Tibial artery (tissue), 4 donors: ENCODE data around the gene TBK1.

ENCODE experiments used
- DNase-seq, 2 donors: peaks; one replicate each; pipeline ENCODE4 v3.0.0-alpha.2; 2019
- H3K27ac ChIP-seq, 2 donors: fragments of 200-600 bp; sonication (generic) in 1 of 2; 1 replicate in 1 of 2; 2 replicates in 1 of 2; pipeline ENCODE4 v1.5.1; 2018 to 2019; ENCODE audit warnings: mild to moderate bottlenecking in 1 of 2
- H3K27me3 ChIP-seq, 2 donors: fragments of 200-600 bp; sonication (generic) in 1 of 2; one replicate each; pipeline versions ENCODE4 v1.5.1 to v1.6.0; 2016 to 2019
- H3K36me3 ChIP-seq, 3 donors: fragments of 200-600 bp; sonication (generic) in 2 of 3; one replicate each; pipeline ENCODE4 v1.5.1; 2016 to 2019; ENCODE audit warnings: mild to moderate bottlenecking in 2 of 3
- H3K4me1 ChIP-seq, 4 donors: fragments of 200-600 bp; sonication (generic) in 2 of 4; 1 replicate in 3 of 4; 2 replicates in 1 of 4; pipeline ENCODE4 v1.5.1; 2016 to 2019
- H3K4me3 ChIP-seq, 2 donors: fragments of 200-600 bp; sonication (generic) in 1 of 2; 1 replicate in 1 of 2; 2 replicates in 1 of 2; pipeline ENCODE4 v1.5.1; 2018 to 2019; ENCODE audit warnings: mild to moderate bottlenecking in 2 of 2
- H3K9me3 ChIP-seq, 3 donors: fragments of 200-600 bp; sonication (generic) in 1 of 3; one replicate each; pipeline ENCODE4 v1.5.1; 2016 to 2019
- CTCF ChIP-seq, 2 experiments: fragments of 200-600 bp in 1 of 2; fragments of 450-650 bp in 1 of 2; IDR thresholded peaks; one replicate each; pipeline ENCODE4 v1.5.1; 2017 to 2019; ENCODE audit warnings: antibody characterized with exemption in 2 of 2, mild to moderate bottlenecking in 1 of 2, moderate library complexity in 1 of 2
- intact Hi-C: fragments of 100-400 bp; cut with DNase I; formaldehyde crosslinking; loops from one replicate; pipeline ENCODE4 v1.15.0; 2023; ENCODE audit warnings: low total_unique reads

TBK1 gene

DNA sequence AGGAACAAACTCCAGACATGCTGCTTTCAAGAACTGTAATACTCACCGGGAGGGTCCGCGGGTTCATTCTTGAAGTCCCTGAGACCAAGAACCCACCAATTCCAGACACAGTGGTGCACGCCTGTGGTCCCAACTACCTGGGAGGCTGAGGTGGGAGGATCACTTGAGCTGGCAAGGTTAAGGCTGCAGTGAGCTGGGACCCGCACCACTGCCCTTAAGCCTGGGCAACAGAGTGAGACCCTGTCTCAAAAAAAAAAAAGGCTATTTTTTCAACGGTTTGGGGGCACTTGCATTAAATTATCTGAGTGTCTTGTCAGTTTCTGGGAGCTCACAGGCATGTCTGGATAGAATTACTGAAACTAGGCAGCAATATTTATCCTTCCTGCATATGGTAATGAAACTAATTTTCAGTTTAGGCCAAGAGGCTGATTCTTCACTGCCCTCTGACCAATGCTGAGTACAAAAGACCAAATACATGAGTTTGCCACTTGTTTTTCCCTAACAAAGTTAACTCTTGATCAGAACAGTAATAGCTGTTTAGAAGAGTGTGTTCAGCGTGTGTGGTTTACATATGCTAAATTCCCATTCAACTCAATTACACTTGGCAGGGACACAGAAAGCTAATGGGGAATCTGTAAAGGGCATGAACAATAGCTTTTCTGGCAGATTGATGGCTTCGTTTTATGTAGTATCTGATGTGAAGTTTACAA lies 92.6 kb downstream of the TBK1 start:
- no peak for DNase-seq
- H3K27ac ChIP-seq = no peak overlapping the region
- no peaks in the 10 kb centered on the region for H3K9me3 ChIP-seq
- no peak overlapping the region for H3K4me3 ChIP-seq
- intact Hi-C loops = no loop called here
- TF ChIP-seq CTCF (IDR thresholded peaks at IDR 0.05) = no peak
- no peaks in the 10 kb centered on the region for H3K36me3 ChIP-seq
- H3K27me3 ChIP-seq = no peaks in the 10 kb centered on the region
- no peaks in the 10 kb centered on the region for H3K4me1 ChIP-seq

DNA sequence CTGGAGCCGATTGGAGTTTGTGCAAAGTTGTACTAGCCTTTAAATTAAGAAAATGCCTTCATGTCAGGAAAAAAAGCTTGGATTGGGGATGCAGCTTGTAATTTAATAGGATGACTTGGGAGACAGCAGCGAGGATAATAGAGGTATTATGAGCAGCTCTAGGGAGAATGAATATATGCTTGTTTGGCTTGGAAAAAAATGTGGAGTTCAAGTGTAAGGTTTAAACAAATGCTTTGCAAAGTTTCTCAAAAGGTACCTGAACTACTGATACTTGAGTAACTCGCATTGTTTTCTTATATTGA lies 93.1 kb downstream of the TBK1 start:
- no peak for DNase-seq
- intact Hi-C loops = no loop called here
- H3K36me3 ChIP-seq = no peaks in the 10 kb centered on the region
- H3K9me3 ChIP-seq = no peaks in the 10 kb centered on the region
- H3K4me3 ChIP-seq = no peak overlapping the region
- H3K4me1 ChIP-seq = peaks cover 0 to 2% (median 0%) of the 10 kb centered on the region in 4 donors
- no peaks in the 10 kb centered on the region for H3K27me3 ChIP-seq
- no peak for TF ChIP-seq CTCF (IDR thresholded peaks at IDR 0.05)
- H3K27ac ChIP-seq = no peak overlapping the region

DNA sequence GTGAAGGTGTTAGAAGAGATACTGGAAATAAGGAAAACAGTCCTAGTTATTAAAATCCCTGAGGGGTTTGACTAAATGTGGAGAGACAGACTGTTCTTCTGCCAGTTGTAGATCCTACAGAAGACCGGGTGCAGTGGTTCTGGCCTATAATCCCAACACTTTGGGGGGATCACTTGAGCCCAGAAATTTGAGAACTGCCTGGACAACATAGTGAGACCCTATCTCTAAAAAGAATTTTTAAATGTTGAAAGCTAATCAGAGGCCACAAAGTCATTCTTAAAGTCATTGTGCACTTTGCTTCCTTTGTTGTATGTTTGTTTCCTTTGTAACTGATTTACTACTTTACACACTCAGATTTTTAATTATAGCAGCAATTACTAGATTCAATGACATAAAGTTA lies 97.2 kb downstream of the TBK1 start:
- peaks cover 0 to 2% (median 0%) of the 10 kb centered on the region in 4 donors for H3K4me1 ChIP-seq
- H3K27me3 ChIP-seq = no peaks in the 10 kb centered on the region
- no peaks in the 10 kb centered on the region for H3K9me3 ChIP-seq
- no peak overlapping the region for H3K4me3 ChIP-seq
- intact Hi-C loops = no loop called here
- DNase-seq = no peak
- no peak overlapping the region for H3K27ac ChIP-seq
- no peak for TF ChIP-seq CTCF (IDR thresholded peaks at IDR 0.05)
- H3K36me3 ChIP-seq = no peaks in the 10 kb centered on the region

- no peak for TF ChIP-seq CTCF (IDR thresholded peaks at IDR 0.05)
Observed at GRCh38 chr12:64550755-64551154, 98.8 kb downstream of the TBK1 start.

GRCh38 chr12:64551676-64552075 lies 99.8 kb downstream of the TBK1 start:
- intact Hi-C loops = loop anchor here (2.0 kb wide), 1 partner anchor 143 kb away; no protein-coding TSS in a partner anchor
- Histone ChIP-seq H3K27me3 (no peaks in the 10 kb centered on the region), H3K36me3 (no peaks in the 10 kb centered on the region), H3K4me3 (no peak overlapping the region), H3K9me3 (no peaks in the 10 kb centered on the region), H3K27ac (no peak overlapping the region), H3K4me1 (peaks cover 0 to 2% (median 0%) of the 10 kb centered on the region in 4 donors)
- no peak for TF ChIP-seq CTCF (IDR thresholded peaks at IDR 0.05)
- no peak for DNase-seq

More at GRCh38 chr12:64550755-64551154, 98.8 kb downstream of the TBK1 start:
- DNase-seq = no peak
- Histone ChIP-seq H3K27ac (no peak overlapping the region), H3K36me3 (no peaks in the 10 kb centered on the region), H3K9me3 (no peaks in the 10 kb centered on the region), H3K4me3 (no peak overlapping the region), H3K4me1 (peaks cover 0 to 2% (median 0%) of the 10 kb centered on the region in 4 donors), H3K27me3 (no peaks in the 10 kb centered on the region)
- intact Hi-C loops = loop anchor here (2.0 kb wide), 1 partner anchor 144 kb away; no protein-coding TSS in a partner anchor
